GM12874 (cell line): ENCODE results near the gene FAM216B.

Experiments
- CTCF ChIP-seq: IDR thresholded peaks from 2 replicates; pipeline ENCODE4 v1.5.1; 2011; ENCODE audit warnings: low read depth, mild to moderate bottlenecking, control low read depth, low read length, moderate library complexity; ENCODE audit not compliant: insufficient read depth

FAM216B gene

GRCh38 chr13:42747399-42747873, 33.9 kb upstream of the FAM216B start:
- no peak for TF ChIP-seq CTCF

- no peak for TF ChIP-seq CTCF
Observed at GRCh38 chr13:42750794-42751193, 30.6 kb upstream of the FAM216B start.

GRCh38 chr13:42751693-42752092, 29.7 kb upstream of the FAM216B start:
- no peak for TF ChIP-seq CTCF

GRCh38 chr13:42752731-42753130, 28.7 kb upstream of the FAM216B start:
- TF ChIP-seq CTCF: no peak

- no peak for TF ChIP-seq CTCF
Observed at GRCh38 chr13:42753697-42754096, 27.7 kb upstream of the FAM216B start.

GRCh38 chr13:42754801-42755510, 26.4 kb upstream of the FAM216B start:
- TF ChIP-seq CTCF: no peak

- no peak for TF ChIP-seq CTCF
Observed at GRCh38 chr13:42757678-42758420, 23.5 kb upstream of the FAM216B start.
